GM18861 (cell line): ENCODE data around the gene KCNJ9.
"Not testable (repeated sequence)": the region's sequence is repeated elsewhere in the genome, so short reads cannot be mapped to it uniquely, and the experiment has no call there.

Experiments
- ATAC-seq: cut with Tn5 transposase; IDR thresholded peaks from one replicate; pipeline ENCODE4 v1.9.1; 2021; ENCODE audit not compliant: unreplicated experiment

The KCNJ9 gene

DNA sequence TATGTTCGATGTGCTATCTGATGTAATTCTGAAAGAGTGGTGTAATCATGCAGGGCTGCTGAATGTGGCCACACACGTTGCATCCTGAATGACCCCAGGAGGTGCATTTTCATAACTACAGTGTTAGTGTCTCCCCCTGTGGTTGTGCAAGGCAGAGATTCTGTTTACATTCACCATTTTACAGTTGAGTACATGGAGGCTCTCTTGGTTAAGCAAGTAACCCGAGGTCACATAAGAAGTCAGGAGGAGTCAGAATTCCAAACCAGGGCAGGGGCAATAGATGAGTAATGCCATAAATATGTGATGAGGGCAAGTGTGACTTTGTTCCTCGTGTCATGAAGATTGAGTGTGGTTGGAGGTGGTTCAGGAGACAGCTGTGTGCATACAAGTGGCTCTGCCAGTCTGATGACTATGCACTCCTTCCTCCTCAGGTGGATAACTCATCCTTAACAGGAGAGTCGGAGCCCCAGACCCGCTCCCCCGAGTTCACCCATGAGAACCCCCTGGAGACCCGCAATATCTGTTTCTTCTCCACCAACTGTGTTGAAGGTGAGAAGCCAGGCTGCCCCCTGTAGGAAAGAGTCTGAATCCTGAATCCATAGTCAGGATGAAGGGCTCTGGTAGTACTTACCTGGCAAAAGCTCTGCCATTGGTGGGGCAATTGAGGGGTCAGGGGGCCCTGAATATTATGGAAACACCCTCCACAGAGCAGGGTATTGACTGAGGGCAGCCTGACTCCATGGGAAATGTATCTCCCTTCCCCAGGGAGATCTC, 43.6 kb downstream of the KCNJ9 start:
- ATAC-seq: no peak

DNA sequence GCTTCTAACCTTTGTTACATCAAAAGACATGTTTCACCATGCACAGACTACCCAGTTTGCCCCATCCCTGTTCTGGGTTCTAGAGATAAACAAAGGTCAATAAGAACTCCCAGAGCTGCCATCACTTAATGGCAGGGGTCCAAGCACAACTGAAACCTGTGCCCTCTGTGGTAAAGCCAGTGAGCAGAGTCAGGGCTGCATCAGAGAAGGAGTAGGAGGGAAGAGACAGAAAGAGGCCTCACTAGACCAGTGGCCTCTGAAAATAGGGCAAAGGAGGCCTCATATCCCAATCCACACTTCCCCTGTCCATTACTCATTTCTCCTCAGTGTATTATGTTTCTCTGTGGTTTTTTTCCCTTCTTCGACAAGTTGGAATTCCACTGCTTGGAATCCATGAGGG, 44.4 kb downstream of the KCNJ9 start:
- no peak for ATAC-seq

DNA sequence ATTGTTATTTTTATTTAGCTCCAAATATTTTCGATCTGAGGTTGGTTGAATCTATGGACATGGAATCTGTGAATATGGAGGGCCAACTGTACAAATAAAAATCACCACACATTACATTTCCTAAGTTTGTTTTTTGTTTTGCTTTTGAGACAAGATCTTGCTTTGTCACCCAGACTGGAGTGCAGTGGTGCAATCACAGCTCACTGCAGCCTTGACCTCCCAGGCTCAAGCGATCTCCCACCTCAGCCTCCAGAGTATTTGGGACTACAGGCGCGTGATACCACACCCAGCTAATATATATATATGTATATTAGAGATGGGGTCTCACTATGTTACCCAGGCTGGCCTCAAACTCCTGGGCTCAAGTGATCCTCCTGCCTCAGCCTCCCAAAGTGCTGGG, 45.0 kb downstream of the KCNJ9 start:
- not testable (repeated sequence) for ATAC-seq

DNA sequence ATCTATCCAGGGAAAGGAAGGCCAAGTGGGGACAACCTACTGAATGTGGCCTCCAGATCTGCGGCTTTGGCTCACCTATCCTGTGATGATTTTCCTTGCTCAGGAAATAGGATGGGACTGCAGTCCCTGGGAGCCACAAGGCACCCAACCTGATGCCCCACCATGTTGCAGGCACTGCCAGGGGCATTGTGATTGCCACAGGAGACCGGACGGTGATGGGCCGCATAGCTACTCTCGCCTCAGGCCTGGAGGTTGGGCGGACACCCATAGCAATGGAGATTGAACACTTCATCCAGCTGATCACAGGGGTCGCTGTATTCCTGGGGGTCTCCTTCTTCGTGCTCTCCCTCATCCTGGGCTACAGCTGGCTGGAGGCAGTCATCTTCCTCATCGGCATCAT, 46.0 kb downstream of the KCNJ9 start:
- ATAC-seq: no peak

DNA sequence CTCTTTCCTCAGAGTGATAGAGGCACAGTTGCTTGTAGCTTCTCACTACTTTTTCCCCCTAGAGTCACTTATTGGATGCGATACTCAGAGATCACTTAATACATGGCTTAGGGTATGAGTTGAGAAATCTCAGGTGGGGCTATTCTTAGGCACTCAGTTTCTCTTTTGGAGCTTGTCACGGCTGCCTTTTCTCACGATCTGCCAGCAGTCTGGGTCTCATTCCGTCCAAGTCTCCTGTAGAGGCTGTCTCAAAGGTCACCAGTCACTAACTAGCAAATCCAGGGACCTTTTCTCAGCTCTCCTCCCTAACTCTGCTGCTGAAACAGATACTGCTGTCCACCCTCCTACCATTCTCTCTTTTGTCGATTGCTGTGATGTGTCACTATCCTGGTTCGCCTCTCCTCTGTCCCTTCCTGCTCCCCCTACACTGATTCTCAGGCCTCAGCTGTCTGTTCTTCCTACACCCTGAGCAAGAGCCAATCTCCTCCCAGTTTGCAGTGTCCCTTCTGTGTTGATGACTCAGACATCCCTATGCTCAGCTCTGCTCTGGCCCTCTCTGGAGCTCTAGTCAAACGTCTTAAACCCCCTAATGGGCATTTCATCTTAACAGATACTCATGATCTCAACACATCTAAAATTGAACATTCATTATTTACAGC, 46.7 kb downstream of the KCNJ9 start:
- no peak for ATAC-seq

DNA sequence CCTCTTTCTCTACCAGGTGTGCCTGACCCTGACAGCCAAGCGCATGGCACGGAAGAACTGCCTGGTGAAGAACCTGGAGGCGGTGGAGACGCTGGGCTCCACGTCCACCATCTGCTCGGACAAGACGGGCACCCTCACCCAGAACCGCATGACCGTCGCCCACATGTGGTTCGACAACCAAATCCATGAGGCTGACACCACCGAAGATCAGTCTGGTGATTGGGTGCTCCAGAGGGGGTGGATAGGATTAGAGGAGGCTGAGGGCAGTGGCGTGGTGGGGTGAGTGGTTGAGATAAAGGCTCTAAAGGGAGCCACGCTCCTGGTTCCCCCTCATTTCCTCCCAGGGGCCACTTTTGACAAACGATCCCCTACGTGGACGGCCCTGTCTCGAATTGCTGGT, 47.3 kb downstream of the KCNJ9 start:
- ATAC-seq: no peak

DNA sequence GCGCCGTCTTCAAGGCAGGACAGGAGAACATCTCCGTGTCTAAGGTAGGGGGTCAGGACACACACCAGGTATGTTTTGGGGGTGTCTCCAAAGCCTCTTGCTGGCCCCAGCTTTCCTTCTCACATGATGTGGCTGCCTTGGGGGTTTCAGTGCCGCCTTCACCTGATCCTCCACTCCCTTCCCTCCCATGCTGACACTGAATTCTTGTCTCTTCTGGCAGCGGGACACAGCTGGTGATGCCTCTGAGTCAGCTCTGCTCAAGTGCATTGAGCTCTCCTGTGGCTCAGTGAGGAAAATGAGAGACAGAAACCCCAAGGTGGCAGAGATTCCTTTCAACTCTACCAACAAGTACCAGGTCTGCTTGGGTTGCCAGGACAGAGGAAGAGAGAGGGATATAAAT, 47.7 kb downstream of the KCNJ9 start:
- no peak for ATAC-seq

DNA sequence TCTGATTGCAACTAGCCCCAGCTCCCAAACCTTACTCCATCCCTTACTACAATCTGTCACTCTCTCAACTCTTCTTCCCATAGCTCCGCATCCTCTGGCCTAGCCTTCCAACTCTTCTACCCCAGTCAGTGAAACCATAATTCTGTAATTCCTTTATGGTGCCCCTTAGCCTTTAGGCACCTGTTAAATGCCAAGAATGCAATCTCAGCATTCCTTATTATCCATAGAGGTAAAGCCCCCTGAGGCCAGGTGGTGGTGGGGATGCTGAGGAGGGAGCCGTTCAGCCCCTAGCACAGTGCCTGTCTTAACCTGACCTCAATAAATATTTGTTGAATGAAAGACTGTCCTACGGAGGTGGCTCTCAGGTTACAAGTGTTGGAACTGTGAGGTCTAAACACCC, 48.2 kb downstream of the KCNJ9 start:
- no peak for ATAC-seq

DNA sequence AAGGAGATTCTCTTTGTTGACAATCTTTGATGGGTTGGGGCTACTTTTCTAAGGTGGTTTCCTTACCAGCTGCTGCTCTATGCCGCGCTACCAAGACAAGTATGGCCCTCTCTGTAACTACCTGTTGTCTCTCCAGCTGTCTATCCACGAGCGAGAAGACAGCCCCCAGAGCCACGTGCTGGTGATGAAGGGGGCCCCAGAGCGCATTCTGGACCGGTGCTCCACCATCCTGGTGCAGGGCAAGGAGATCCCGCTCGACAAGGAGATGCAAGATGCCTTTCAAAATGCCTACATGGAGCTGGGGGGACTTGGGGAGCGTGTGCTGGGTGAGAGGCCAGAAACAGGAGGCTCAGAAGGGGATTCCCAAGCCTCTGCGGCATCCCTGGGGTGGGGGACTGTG, 48.6 kb downstream of the KCNJ9 start:
- no peak for ATAC-seq

DNA sequence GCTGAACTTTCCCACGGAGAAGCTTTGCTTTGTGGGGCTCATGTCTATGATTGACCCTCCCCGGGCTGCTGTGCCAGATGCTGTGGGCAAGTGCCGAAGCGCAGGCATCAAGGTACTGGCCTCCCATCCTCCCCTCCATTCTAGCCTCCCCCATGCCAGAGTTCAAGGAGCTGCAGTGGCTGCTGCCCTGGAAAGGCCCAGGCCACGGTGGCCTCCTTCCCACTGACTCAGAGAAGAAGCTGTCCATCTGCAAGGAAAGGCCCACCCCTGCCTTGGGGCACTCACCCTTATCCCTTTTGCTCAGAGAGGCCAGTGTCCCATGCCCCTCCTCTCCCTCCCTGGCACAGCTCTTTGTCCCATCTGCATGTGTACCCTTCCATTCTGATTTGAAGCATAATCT, 49.1 kb downstream of the KCNJ9 start:
- ATAC-seq: no peak

DNA sequence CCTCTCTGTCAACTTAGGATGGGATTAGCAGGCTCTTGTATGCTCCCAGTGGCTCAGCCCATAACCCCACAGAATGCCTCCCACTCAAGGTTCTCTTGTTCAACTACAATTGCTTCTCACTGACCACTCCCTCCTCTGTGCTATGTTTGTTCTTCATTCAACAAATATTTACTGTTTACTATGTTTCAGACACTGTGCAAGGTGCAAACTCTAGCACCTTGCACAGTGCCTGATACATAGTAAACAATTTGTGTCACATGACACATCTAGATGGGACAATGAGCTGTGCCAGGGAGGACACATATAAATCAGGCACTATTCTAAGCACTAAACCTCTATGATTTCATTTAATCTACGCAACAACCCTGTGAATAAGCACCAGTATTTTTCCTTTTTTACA, 49.6 kb downstream of the KCNJ9 start:
- no peak for ATAC-seq

DNA sequence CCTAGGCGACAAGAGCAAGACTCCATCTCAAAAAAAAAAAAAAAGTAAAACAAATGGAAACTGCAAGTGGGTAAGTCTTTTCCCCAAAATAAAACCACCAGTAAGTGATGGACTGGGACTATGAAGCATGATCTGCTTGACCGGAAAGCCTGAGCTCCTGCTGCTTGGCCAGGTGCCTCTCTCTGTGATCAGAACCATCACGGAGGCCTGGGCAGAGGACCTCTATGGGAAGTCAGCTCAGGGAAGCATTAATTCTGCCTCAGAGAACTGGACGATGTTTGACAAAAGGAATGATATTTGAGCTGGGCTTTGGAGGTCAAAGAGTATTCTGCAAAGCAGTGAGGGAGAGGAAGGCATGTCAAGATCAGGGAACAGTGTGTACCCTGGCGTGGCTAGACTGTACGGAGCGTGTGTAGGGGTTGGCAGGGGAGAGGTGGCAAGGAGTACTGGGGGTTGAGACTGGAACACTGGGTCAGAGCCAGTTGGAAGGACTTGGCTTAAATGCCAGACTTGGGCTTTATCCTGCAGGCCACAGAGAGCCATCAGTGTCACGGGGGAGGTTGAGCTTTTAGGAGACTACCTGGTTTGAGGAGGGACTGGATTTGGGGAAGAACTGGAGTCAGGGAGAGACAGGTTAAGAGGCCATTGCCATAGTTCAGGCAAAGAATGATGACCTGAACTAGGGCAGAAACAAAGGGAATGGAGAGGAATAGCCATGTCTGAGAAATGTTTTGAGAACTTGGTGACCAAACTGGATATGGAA, 50.6 kb downstream of the KCNJ9 start:
- no peak for ATAC-seq

DNA sequence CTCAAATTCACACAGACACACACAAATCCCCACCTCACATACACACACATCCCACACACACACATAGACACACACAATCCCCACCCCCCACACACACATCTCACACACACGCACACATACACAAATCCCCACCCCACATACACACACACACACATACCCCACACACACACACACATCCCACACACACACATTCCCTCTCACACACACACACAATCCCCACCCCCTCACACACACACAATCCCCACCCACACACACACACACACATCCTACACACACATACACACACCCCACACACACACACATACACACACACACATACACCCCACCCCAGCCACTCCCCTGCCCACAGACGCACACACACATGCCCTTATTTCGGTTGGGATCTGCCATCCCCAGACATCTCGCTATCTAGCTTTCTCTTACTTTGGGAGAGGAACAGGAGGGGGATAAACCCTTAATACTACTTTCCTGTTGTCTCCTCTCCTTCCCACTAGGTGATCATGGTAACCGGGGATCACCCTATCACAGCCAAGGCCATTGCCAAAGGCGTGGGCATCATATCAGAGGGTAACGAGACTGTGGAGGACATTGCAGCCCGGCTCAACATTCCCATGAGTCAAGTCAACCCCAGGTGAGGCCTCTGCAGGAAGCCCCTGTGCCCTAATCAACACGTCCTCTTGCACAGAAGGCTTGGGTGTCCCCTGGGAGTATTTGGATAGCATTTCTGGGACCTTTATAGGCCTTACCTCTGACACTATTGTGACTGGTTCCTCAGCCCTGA, 52.8 kb downstream of the KCNJ9 start:
- no peak for ATAC-seq

DNA sequence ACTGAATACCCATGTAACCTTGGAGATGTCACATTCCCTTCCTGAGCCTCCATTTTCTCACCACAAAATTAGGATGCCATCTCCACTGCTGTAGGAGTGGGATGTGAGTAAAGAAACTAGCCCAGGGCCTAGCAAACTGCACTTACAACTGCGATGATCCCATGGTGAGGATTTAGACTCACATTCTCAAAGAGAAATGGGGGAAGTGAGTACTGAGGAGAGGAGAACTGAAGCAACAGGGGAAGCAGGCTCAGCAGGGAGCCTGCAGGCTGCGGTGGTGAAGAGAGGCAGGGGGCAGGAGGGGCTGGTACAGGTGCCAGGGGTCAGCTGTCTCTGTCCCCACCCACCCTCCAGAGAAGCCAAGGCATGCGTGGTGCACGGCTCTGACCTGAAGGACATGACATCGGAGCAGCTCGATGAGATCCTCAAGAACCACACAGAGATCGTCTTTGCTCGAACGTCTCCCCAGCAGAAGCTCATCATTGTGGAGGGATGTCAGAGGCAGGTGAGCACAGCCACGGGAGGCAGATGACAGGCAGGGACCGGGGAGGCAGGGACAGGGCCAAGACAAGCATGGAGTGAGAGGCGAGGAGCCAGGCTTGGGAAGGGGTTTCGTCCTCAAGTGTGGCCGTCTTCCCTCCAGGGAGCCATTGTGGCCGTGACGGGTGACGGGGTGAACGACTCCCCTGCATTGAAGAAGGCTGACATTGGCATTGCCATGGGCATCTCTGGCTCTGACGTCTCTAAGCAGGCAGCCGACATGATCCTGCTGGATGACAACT, 53.6 kb downstream of the KCNJ9 start:
- no peak for ATAC-seq

DNA sequence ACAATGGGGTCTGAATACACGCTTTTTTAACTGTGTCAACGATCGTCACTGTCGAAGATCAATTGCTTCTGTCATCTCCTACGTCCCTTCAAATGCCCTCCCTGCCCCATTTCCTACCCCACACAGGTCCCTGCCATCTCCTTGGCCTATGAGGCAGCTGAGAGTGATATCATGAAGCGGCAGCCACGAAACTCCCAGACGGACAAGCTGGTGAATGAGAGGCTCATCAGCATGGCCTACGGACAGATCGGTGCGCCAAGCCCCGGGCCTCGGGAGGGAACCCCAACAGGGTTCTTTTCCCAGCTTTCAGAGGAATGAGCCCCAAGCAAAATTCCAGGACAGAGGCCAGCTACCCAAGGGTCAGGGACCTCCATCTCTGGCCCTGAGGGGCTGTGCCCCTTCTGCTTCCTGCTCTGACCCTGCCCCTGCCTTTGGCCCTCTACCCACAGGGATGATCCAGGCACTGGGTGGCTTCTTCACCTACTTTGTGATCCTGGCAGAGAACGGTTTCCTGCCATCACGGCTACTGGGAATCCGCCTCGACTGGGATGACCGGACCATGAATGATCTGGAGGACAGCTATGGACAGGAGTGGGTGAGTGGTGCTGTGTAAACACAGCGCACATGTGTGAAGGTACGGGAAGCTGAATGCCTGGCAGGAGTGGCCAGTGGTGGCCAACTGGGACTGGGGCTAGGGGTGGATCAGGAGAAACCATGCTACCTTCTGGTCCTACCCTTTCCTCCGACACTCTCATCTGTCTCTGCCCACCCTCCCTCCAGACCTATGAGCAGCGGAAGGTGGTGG, 55.0 kb downstream of the KCNJ9 start:
- ATAC-seq: no peak

DNA sequence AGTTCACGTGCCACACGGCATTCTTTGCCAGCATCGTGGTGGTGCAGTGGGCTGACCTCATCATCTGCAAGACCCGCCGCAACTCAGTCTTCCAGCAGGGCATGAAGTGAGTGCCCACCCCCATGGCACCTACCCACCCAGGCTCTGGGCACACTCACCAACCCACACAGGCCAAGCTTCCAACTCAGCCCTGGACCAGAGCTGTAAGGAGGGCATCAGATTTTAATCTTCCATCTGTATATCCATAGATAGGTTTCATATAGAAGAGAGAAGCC, 55.5 kb downstream of the KCNJ9 start:
- ATAC-seq: no peak

DNA sequence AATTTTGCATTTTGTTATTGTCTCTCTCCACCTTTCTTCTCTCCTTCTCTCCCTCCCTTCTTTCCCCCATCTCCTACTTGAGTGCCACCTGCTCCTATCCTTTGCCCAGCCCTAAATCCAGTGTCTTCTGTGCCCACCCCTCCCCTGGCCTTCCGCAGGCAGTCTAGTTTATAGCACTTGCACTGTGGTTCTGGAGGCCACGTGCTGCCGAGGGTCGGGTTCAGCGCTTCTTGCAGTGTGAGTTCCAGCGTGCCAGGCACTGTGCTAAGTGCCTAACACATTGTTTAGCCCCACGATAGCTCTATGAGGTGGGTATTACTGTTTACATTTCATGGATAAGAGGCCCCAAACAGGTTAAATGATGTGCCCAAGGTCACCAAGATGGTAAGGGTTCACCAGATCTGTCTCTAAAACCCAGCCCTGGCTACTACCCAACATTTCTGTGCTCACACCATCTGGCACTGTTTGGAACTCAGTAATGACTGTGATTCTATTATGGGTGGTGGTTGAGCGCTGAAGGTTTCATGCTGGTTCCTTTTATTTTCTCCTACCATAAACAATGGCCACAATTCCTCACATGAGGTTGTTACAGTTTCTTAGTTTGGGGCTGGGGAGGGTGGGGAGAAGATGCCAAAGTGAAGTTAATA, 56.0 kb downstream of the KCNJ9 start:
- ATAC-seq: no peak

DNA sequence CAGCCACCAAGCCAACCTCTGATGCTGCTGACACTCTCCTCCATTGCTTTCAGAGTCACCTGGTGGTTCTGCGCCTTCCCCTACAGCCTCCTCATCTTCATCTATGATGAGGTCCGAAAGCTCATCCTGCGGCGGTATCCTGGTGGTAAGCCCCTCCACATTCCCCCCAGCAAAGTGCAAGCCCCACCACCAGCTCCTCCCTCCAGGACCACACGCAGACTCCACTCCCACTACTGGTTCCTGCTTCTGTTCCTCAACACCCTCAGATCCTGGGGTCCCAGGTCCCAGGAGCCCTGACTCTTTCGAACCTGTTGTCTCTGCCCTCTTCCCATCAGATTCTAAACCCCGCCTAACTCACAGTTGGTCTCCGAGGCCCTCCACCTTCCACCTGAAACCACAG, 58.5 kb downstream of the KCNJ9 start:
- ATAC-seq: no peak
